Bone marrow (tissue), 2 donors: ENCODE measurements around the gene GNAI2.

Source experiments
- DNase-seq, 2 donors: peaks; one replicate each; lab custom pipeline; 2025; lab: John Stamatoyannopoulos, UW

GNAI2 gene

DNA sequence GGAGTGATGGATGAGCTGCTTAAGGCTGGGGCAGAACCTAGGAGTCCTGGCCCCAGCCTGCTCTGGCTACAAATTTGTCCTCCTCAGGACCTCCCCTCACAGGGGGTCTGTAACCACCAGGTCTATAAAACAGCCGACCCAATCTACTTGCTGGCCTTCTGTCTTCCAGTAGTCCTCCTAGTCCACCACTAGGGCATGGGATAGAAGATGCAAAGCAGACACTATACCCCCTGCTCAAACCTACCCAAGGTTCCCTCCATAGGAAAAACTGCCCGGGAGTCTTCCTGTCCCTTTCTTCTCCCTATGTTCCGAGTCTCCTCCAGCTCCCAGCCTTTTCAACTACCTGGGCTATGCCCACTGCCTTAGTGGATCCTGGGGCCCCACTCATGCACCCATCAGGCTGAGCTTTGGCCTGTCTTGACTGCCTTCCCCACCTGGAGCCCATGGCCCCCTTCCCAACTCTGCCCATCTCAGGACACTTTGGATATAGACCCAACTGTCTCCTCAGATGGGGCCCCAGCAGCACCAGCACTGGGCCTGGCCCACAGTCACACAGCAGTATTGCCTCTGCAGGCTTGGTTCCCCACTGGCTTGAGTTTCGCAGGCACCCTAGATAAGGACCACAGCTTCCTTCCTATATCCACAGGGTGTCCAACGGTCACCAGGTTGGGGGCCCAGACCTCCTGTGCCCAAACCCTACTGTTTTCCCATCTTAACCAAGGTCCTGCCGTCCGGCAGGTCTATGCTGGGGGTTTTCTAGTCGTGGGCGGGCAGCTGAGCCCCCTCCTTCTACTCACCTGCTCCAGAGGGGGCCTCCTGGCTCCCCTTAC, 62.1 kb downstream of the GNAI2 start:
- no peak for DNase-seq

DNA sequence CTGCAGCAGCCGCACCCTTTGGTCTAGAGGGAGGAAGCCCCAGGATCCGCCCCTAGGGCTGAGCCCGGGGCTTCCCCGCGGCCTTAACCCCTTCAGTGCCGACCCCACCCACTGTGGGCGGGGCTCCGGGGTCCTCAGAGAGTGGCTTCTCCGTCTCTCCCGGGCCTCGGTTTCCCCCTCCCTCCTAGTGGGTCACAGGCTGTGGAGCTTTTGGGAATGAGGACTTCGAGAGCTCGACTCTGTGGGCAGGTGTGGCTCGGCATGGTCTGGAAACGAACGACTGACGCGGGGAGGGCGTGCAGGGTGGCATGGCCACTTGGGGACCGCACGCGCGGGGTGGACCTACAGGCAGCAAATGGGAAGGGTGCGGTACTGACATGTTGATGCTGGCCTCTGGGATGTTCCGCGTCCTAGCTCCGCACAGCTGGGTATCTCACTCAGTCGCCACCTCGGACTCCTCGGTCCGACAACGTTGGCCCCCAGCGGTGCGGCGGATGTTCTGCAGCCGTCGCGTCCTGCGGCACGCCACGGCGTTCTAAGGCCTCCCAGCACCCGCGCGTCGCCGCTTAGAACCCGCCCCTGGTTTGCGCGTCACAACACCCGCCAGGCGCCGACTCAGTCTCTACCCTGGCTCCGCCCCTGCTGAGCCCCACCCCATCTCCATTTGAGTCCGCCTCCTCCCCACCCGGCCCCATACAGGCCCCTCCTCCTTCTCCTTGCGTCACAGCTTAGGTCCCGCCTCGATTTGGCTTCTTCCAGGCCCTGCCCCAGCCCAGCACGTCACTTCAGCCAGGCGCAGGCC, 63.0 kb downstream of the GNAI2 start, which contains the start of the genes HYAL3 and NAA80:
Gene HYAL3 (minus strand): TSS at position 570 of the 802 bp plus-strand sequence. CDS start 3,803 bp downstream, outside the sequence.
Gene NAA80 (minus strand): TSS at position 570 of the 802 bp plus-strand sequence. CDS start 1,942 bp downstream, outside the sequence.
- peak; percentile 95 to 99 for DNase-seq

DNA sequence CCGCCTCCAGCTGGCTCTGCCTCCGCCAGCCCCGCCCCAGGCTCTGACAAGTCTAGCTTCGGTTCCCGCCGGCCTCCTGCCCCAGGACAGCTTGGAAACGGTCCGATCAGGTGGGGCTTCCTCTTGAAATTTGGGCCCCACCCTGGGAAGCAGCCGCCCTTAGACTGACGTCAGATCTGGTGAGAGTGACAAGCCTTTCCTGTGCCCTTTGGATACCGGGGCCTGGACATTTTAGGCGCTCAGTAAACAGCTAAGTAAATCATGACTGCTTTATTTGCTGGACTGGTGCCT, 63.6 kb downstream of the GNAI2 start:
- DNase-seq = no peak

DNA sequence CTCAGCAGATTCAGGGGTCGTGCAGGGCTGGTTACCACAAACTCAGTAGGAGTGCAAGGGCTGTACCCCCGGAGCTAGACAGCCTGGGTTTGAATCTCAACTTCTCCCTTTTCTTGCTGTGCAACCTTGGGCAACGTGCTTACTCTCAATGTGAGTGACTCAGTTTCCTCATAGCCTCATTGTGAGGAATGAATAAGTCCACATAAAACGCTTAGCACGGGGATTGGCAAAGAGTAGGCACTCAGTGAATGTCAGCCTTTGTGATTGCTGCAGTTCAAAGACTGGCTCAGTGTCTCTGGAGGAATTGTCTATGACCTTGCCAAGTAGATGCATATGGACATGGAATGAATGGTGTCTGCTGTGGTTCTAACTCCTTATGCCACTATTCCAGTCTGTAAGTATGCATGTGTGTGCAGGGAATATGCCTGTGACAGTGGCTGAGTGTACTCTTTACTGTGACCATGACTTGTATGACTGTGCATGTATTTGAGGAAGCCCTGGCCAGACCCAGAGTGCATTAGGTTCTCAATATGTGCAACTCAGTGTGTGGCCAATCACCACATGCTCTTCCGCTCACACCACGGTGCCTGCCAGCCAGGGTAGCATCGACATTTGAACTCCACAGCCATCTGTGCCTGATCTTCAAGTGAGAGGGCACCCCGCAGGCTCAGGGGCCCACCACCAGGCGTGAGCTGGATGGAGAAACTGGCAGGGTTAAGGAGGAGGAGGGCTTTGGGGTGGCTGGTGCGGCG, 64.1 kb downstream of the GNAI2 start:
- peak; percentile 32 to 76 for DNase-seq

DNA sequence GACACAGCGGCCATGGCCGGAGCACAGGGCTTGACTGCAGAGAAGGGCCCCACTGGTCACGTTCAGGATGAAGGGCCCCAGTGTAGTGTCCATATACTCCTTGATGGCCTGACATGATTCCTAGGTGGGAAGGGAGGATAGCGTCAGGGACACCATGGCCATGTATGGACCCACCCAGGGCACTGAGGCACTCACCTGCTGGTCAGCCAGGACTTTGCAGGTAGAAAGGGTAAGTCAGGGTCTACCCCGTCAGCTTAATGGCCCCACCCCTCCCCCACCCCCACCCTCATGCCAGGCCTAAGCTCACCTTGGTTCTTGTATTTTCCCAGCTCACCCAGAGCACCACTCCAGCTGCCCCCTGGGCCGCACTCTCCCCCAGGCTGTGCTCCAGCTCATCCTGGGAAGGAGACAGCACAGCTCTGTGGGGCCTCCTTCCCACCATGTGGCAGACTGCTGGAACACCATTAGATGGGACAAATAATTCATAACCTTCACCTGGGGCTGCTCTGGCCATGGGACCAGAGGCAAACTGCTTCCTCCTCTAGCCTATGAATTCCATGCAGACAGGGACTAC, 64.8 kb downstream of the GNAI2 start:
- no peak for DNase-seq

DNA sequence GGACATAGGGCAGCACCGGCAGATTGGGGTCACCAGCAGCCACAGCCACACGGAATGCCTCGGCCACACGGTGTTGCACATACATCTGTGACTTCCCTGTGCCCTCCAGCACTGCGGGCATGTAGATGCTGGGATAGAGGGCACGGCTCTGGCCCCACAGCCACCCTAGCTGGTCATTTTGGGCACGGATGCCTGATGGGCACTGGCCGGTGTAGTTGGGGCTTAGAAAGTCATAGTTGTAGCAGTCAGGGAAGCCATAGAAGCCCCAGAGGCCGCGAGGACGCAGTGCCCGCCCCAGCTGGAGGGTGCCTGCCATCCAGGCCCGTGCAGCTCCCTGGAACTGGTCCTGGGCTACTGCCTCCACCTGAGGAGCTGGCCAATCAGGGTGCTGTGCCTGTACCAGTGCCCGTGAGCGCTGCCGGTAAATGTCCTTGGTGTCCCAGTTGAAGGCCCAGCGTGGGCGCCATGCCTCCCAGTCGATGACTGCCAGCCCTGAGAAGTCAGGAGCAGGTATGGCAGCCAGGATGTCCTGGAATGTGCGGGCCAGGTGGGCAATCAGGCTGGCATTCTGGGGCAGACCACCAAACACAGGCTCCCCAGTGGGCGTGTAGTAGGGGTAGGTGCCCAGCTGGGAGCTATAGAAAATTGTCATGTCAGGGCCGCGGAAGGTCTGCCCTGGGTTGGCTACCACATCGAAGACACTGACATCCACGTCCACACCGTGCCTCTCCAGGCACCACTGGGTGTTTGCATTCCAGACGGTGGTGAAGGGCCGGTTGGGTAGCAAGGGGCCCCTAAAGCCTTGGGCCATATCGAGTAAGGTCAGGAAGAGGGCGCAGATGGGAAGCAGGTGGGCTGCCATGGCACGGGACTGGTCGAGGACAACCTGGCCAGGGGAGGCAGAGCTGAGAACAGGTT, 66.3 kb downstream of the GNAI2 start:
- DNase-seq = no peak

DNA sequence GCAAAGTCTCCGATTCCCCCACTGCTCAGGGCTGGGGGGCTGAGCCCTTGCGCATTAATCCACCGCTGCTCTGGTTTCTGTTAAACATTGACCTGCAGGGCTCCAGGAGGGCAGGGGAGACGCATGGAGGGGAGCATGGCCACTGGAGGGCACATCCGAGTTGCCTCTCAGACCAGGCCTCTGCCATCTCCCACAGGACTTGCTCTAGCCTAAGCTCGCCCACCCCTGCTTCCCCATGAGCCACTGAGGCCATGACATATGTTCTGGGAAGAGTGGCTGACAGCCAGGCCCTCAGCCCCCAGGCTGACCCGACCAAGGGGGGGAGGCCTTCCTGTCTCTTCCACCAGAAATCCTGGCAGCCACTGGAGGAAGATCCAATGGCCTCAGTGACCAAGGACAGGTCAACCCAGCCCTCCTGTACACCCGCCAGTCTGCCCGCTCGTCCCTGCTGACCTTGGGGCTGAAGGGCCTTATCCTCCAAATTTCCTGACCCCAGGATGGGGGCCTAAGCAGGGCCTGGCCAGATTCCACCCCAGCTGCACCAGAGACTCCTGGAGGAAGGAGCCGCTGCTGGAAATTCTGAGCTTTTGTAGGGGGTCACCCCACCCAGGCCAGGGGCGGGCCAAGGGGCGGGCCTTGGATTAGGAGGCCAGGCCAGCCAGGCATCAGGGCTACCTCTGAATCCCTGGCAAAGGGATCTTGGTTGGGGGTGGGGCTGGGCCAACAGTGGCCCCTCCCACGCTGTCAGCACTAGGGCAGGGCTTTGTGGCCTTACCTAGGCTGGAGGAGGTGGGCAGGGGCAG, 67.2 kb downstream of the GNAI2 start, which contains the start of gene HYAL1:
Gene HYAL1 (minus strand): TSS at position 562 of the 803 bp plus-strand sequence. CDS start 618 bp downstream, outside the sequence.
- no peak for DNase-seq

DNA sequence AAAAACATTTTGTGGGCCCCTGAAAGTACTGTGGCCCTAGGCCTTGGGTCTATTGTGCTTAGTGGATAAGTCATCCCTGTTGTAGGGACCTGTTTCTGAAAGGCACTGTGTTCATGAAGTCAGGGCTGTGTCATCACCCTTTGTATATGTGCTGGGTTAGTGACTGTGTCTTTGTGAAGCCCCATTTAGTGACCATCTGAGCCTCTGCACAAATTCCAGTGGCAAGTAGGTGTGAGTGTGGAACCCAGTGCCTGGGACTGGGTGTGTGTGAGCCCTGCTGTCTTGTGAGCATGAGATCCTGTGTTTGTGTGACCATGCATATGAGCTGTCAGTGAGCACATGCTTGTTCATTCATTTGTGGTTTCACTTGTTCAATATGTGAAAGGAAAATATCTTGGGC, 68.6 kb downstream of the GNAI2 start:
- no peak for DNase-seq
